HCT116 (cell line): ENCODE results near the gene EPS8L2.

Experiments
- EZH2 ChIP-seq: fragments of 200-600 bp; sonication (generic); IDR thresholded peaks from 2 replicates; pipeline ENCODE4 v1.6.1; 2017; ENCODE audit warnings: antibody characterized with exemption, mixed run types
- TF ChIP-seq, protein P1 (sequence below): IDR thresholded peaks from 2 replicates; pipeline ENCODE4 v1.6.1; 2012; ENCODE audit warnings: low read depth

DNA sequence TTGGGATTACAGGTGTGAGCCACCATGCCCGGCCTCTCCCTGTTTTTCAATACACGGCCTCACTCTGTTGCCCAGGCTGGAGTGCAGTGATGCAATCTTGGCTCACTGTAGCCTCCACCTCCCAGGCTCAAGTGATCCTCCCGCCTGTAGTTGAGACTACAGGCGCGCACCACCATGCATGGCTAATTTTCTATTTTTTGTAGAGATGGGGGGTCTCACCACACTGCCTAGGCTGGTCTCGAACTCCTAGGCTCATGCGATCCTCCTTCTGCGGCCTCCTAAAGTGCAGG, 59.7 kb downstream of the EPS8L2 start:
- TF ChIP-seq EZH2 = no peak
- TF ChIP-seq, protein P1, sequence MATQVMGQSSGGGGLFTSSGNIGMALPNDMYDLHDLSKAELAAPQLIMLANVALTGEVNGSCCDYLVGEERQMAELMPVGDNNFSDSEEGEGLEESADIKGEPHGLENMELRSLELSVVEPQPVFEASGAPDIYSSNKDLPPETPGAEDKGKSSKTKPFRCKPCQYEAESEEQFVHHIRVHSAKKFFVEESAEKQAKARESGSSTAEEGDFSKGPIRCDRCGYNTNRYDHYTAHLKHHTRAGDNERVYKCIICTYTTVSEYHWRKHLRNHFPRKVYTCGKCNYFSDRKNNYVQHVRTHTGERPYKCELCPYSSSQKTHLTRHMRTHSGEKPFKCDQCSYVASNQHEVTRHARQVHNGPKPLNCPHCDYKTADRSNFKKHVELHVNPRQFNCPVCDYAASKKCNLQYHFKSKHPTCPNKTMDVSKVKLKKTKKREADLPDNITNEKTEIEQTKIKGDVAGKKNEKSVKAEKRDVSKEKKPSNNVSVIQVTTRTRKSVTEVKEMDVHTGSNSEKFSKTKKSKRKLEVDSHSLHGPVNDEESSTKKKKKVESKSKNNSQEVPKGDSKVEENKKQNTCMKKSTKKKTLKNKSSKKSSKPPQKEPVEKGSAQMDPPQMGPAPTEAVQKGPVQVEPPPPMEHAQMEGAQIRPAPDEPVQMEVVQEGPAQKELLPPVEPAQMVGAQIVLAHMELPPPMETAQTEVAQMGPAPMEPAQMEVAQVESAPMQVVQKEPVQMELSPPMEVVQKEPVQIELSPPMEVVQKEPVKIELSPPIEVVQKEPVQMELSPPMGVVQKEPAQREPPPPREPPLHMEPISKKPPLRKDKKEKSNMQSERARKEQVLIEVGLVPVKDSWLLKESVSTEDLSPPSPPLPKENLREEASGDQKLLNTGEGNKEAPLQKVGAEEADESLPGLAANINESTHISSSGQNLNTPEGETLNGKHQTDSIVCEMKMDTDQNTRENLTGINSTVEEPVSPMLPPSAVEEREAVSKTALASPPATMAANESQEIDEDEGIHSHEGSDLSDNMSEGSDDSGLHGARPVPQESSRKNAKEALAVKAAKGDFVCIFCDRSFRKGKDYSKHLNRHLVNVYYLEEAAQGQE = no peak
